ENCODE data around the gene DPF3.

DPF3 gene

DNA sequence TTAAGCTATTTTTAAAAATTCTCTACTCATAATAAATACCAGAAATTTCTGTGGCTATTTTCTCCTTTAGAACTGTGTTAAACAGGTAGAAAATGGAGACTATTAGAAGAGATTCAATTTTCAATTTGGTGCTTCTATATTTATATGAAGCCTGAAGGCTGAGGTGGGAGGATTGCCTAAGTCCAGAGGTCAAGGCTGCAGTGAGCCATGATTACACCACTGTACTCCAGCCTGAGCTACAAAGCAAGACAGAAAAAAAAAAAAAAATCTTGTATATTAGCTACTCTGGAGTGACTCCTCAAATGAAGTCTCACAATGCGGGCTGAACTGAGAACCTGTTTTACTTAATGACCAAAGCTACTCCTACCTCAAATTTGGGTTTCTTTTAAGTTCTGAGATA lies 9.8 kb upstream of the DPF3 start:
- H3K27ac ChIP-seq (ENCODE audit: low read depth, low read length) = no peak overlapping the region
- no peaks in the 10 kb centered on the region for H3K79me2 ChIP-seq (ENCODE audit: control insufficient read depth, low read length)
- no peaks in the 10 kb centered on the region for H3K9me2 ChIP-seq (replicated peaks; ENCODE audit: control insufficient read depth, low read length)
- no peaks in the 10 kb centered on the region for H4K20me1 ChIP-seq (ENCODE audit: control insufficient read depth, insufficient read depth, low read depth, low read length)
- H3K4me2 ChIP-seq (ENCODE audit: low read length) = no peak overlapping the region
- TF ChIP-seq, protein P1, sequence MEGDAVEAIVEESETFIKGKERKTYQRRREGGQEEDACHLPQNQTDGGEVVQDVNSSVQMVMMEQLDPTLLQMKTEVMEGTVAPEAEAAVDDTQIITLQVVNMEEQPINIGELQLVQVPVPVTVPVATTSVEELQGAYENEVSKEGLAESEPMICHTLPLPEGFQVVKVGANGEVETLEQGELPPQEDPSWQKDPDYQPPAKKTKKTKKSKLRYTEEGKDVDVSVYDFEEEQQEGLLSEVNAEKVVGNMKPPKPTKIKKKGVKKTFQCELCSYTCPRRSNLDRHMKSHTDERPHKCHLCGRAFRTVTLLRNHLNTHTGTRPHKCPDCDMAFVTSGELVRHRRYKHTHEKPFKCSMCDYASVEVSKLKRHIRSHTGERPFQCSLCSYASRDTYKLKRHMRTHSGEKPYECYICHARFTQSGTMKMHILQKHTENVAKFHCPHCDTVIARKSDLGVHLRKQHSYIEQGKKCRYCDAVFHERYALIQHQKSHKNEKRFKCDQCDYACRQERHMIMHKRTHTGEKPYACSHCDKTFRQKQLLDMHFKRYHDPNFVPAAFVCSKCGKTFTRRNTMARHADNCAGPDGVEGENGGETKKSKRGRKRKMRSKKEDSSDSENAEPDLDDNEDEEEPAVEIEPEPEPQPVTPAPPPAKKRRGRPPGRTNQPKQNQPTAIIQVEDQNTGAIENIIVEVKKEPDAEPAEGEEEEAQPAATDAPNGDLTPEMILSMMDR (IDR thresholded peaks at IDR 0.05; ENCODE audit: low read depth, low read length, poor library complexity, severe bottlenecking) = no peak
- no peak for TF ChIP-seq EZH2phosphoT487 (IDR thresholded peaks at IDR 0.05; ENCODE audit: borderline replicate concordance, low read length)
- H3K4me1 ChIP-seq (ENCODE audit: control insufficient read depth, low read length) = no peaks in the 10 kb centered on the region
- H3K36me3 ChIP-seq (ENCODE audit: control insufficient read depth, low read length) = no peaks in the 10 kb centered on the region
- H3K9me3 ChIP-seq (ENCODE audit: control insufficient read depth, insufficient read depth, low read length) = no peaks in the 10 kb centered on the region
- no peaks in the 10 kb centered on the region for H3F3A ChIP-seq (ENCODE audit: control insufficient read depth, insufficient read depth)
- peaks cover 15% of the 10 kb centered on the region for H3K27me3 ChIP-seq (ENCODE audit: control insufficient read depth, low read length)
- H3K4me3 ChIP-seq (ENCODE audit: low read length) = no peak overlapping the region

DNA sequence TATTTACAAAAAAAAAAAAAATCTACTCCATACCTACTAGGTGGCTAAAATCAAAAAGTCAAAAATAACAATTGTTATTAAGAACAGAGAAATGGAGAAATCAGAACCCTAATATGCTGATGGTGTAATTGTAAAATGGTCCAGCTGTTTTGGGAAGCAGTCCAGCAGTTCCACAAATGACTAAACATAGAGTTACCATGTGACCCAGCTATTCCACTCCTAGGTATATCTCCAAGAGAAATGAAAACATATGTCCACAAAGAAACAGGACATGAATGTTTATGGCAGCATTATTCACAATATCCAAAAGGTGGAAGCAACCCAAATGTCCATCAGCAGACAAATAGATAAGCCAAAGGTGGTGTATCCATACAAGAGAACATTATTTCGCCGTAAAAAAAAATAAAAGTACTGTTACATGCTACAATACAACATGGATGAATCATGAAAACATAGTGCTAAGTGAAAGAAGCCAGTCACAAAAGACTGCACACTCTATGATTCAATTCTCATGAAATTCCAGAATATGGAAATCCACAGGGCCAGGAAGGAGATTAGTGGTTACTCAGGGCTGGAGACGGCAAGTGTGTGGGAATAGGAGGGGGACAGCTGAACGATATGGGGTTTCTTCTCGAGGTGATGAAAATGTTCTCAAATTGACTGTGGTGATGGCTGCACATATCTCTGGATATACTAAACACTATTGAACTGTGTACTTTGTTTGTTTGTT lies 9.1 kb upstream of the DPF3 start:
- Histone ChIP-seq H3K9me3 (ENCODE audit: control insufficient read depth, insufficient read depth, low read length) (no peaks in the 10 kb centered on the region), H3K4me3 (ENCODE audit: low read length) (no peak overlapping the region), H4K20me1 (ENCODE audit: control insufficient read depth, insufficient read depth, low read depth, low read length) (no peaks in the 10 kb centered on the region), H3K36me3 (ENCODE audit: control insufficient read depth, low read length) (no peaks in the 10 kb centered on the region), H3K79me2 (ENCODE audit: control insufficient read depth, low read length) (no peaks in the 10 kb centered on the region), H3K4me2 (ENCODE audit: low read length) (no peak overlapping the region), H3K27ac (ENCODE audit: low read depth, low read length) (no peak overlapping the region), H3K4me1 (ENCODE audit: control insufficient read depth, low read length) (no peaks in the 10 kb centered on the region), H3F3A (ENCODE audit: control insufficient read depth, insufficient read depth) (no peaks in the 10 kb centered on the region), H3K27me3 (ENCODE audit: control insufficient read depth, low read length) (peaks cover 15% of the 10 kb centered on the region), H3K9me2 (replicated peaks; ENCODE audit: control insufficient read depth, low read length) (no peaks in the 10 kb centered on the region)
- TF ChIP-seq EZH2phosphoT487 (IDR thresholded peaks at IDR 0.05; ENCODE audit: borderline replicate concordance, low read length) = no peak
- TF ChIP-seq, protein P1 (IDR thresholded peaks at IDR 0.05; ENCODE audit: low read depth, low read length, poor library complexity, severe bottlenecking) = no peak

DNA sequence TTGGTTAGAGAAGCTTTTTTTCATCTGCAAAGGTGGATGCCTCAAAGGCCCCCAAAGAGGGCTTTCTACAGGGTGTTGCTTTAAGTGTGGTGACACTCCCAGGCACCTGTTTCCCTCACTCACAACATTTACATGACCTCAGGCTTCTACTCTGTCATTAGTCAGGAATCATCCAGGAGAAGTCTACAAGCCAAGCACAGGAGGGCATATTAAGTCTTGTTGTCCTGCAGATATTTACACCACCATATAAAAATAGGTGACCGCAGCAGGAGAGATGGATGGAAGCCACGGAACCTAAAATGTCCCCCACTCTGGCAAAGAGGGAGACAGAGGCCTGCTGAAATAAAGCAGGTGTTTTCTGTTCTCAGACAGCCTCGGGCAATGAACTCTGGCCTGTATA lies 7.5 kb upstream of the DPF3 start:
- Histone ChIP-seq H3K27me3 (ENCODE audit: control insufficient read depth, low read length) (peaks cover 11% of the 10 kb centered on the region), H3K4me1 (ENCODE audit: control insufficient read depth, low read length) (no peaks in the 10 kb centered on the region), H3K9me2 (replicated peaks; ENCODE audit: control insufficient read depth, low read length) (no peaks in the 10 kb centered on the region), H3K79me2 (ENCODE audit: control insufficient read depth, low read length) (no peaks in the 10 kb centered on the region), H3K27ac (ENCODE audit: low read depth, low read length) (no peak overlapping the region), H3K36me3 (ENCODE audit: control insufficient read depth, low read length) (no peaks in the 10 kb centered on the region), H4K20me1 (ENCODE audit: control insufficient read depth, insufficient read depth, low read depth, low read length) (no peaks in the 10 kb centered on the region), H3K4me3 (ENCODE audit: low read length) (no peak overlapping the region), H3K9me3 (ENCODE audit: control insufficient read depth, insufficient read depth, low read length) (no peaks in the 10 kb centered on the region), H3F3A (ENCODE audit: control insufficient read depth, insufficient read depth) (no peaks in the 10 kb centered on the region), H3K4me2 (ENCODE audit: low read length) (no peak overlapping the region)
- no peak for TF ChIP-seq EZH2phosphoT487 (IDR thresholded peaks at IDR 0.05; ENCODE audit: borderline replicate concordance, low read length)
- TF ChIP-seq, protein P1 (IDR thresholded peaks at IDR 0.05; ENCODE audit: low read depth, low read length, poor library complexity, severe bottlenecking) = no peak
